ENCODE measurements around the gene TIPIN.

TIPIN gene

GRCh38 chr15:66290518-66290917, 66.0 kb downstream of the TIPIN start:
- no peaks in the 10 kb centered on the region for H3K27me3 ChIP-seq
- H3K4me3 ChIP-seq = no peak overlapping the region
- no peaks in the 10 kb centered on the region for H3K9me3 ChIP-seq
- no peaks in the 10 kb centered on the region for H4K20me1 ChIP-seq
- H3K36me3 ChIP-seq = no peaks in the 10 kb centered on the region
- peaks cover 54% of the 10 kb centered on the region for H3K4me1 ChIP-seq
- no peak overlapping the region for H3K9ac ChIP-seq
- peak overlapping the region; percentile 61 for H3K4me2 ChIP-seq
- H3K27ac ChIP-seq = no peak overlapping the region
- no peak for TF ChIP-seq Cebpa-rat (IDR thresholded peaks at IDR 0.05)

GRCh38 chr15:66290007-66290406, 66.5 kb downstream of the TIPIN start:
- H4K20me1 ChIP-seq = no peaks in the 10 kb centered on the region
- no peaks in the 10 kb centered on the region for H3K36me3 ChIP-seq
- H3K27ac ChIP-seq = no peak overlapping the region
- H3K27me3 ChIP-seq = no peaks in the 10 kb centered on the region
- H3K9ac ChIP-seq = no peak overlapping the region
- H3K4me1 ChIP-seq = peaks cover 52% of the 10 kb centered on the region
- no peaks in the 10 kb centered on the region for H3K9me3 ChIP-seq
- H3K4me3 ChIP-seq = no peak overlapping the region
- peak overlapping the region; percentile 61 for H3K4me2 ChIP-seq
- TF ChIP-seq Cebpa-rat (IDR thresholded peaks at IDR 0.05) = no peak

- peaks cover 43% of the 10 kb centered on the region for H3K4me1 ChIP-seq
- H4K20me1 ChIP-seq = no peaks in the 10 kb centered on the region
- no peak for TF ChIP-seq Cebpa-rat (IDR thresholded peaks at IDR 0.05)
- H3K27me3 ChIP-seq = no peaks in the 10 kb centered on the region
- no peaks in the 10 kb centered on the region for H3K36me3 ChIP-seq
- no peak overlapping the region for H3K4me3 ChIP-seq
- no peaks in the 10 kb centered on the region for H3K9me3 ChIP-seq
- H3K9ac ChIP-seq = no peak overlapping the region
- H3K4me2 ChIP-seq = no peak overlapping the region
- H3K27ac ChIP-seq = no peak overlapping the region
These were observed 67.8 kb downstream of the TIPIN start for GRCh38 chr15:66288551-66289185.

GRCh38 chr15:66288093-66288492, 68.4 kb downstream of the TIPIN start:
- Histone ChIP-seq H3K4me1 (peaks cover 43% of the 10 kb centered on the region), H3K4me2 (no peak overlapping the region)

GRCh38 chr15:66287461-66288057, 68.9 kb downstream of the TIPIN start:
- Histone ChIP-seq H4K20me1 (no peaks in the 10 kb centered on the region), H3K36me3 (no peaks in the 10 kb centered on the region), H3K4me2 (no peak overlapping the region), H3K4me3 (no peak overlapping the region), H3K9me3 (no peaks in the 10 kb centered on the region), H3K9ac (no peak overlapping the region), H3K4me1 (peaks cover 39% of the 10 kb centered on the region), H3K27ac (no peak overlapping the region), H3K27me3 (no peaks in the 10 kb centered on the region)
- TF ChIP-seq Cebpa-rat (IDR thresholded peaks at IDR 0.05) = no peak

More at GRCh38 chr15:66288093-66288492, 68.4 kb downstream of the TIPIN start:
- Histone ChIP-seq H3K36me3 (no peaks in the 10 kb centered on the region), H3K9ac (no peak overlapping the region), H3K9me3 (no peaks in the 10 kb centered on the region), H3K27me3 (no peaks in the 10 kb centered on the region), H3K4me3 (no peak overlapping the region), H3K27ac (no peak overlapping the region), H4K20me1 (no peaks in the 10 kb centered on the region)
- TF ChIP-seq Cebpa-rat (IDR thresholded peaks at IDR 0.05) = no peak
